ENCODE data around the gene ALPP.

ALPP gene

GRCh38 chr2:232347369-232347768 is 31.2 kb upstream of the ALPP start:
- DNase-seq (ENCODE audit: low read depth): no peak
- TF ChIP-seq CTCF (conservative IDR thresholded peaks at IDR 0.05; ENCODE audit: low read length): no peak
- no peak overlapping the region for H3K4me3 ChIP-seq (ENCODE audit: low read length)

GRCh38 chr2:232348936-232349335 is 29.6 kb upstream of the ALPP start:
- no peak for TF ChIP-seq CTCF (conservative IDR thresholded peaks at IDR 0.05; ENCODE audit: low read length)
- no peak for DNase-seq (ENCODE audit: low read depth)
- no peak overlapping the region for H3K4me3 ChIP-seq (ENCODE audit: low read length)

GRCh38 chr2:232349546-232349945 is 29.0 kb upstream of the ALPP start:
- no peak for TF ChIP-seq CTCF (conservative IDR thresholded peaks at IDR 0.05; ENCODE audit: low read length)
- no peak overlapping the region for H3K4me3 ChIP-seq (ENCODE audit: low read length)
- DNase-seq (ENCODE audit: low read depth): no peak

GRCh38 chr2:232349946-232350635 is 28.5 kb upstream of the ALPP start:
- H3K4me3 ChIP-seq (ENCODE audit: low read length): no peak overlapping the region
- TF ChIP-seq CTCF (conservative IDR thresholded peaks at IDR 0.05; ENCODE audit: low read length): no peak
- no peak for DNase-seq (ENCODE audit: low read depth)

- no peak for TF ChIP-seq CTCF (conservative IDR thresholded peaks at IDR 0.05; ENCODE audit: low read length)
- H3K4me3 ChIP-seq (ENCODE audit: low read length): no peak overlapping the region
- no peak for DNase-seq (ENCODE audit: low read depth)
Observed at GRCh38 chr2:232350804-232351685, 27.5 kb upstream of the ALPP start.

- H3K4me3 ChIP-seq (ENCODE audit: low read length): no peak overlapping the region
- DNase-seq (ENCODE audit: low read depth): no peak
- no peak for TF ChIP-seq CTCF (conservative IDR thresholded peaks at IDR 0.05; ENCODE audit: low read length)
Observed at GRCh38 chr2:232351686-232352510, 26.7 kb upstream of the ALPP start.
